Upper lobe of right lung (tissue), 1 donor: ENCODE results near the gene SLC4A3. TPM values are rescaled to one million over a fixed set of nuclear protein-coding genes. Genes with fewer than 3 reads are reported as not detected.

Experiments used
- ATAC-seq: fragments of 200-7000 bp; cut with Tn5 transposase; one replicate; pipeline ENCODE4 v1.9.1; 2020; ENCODE audit warnings: mild to moderate bottlenecking, moderate library complexity
- DNase-seq: peaks from one replicate; pipeline ENCODE4 v3.0.0-alpha.2; 2020
- H3K27ac ChIP-seq: fragments of 200-600 bp; one replicate; pipeline ENCODE4 v1.8.0; 2022
- H3K27me3 ChIP-seq: fragments of 200-600 bp; one replicate; pipeline ENCODE4 v1.8.0; 2022; ENCODE audit warnings: mild to moderate bottlenecking
- H3K36me3 ChIP-seq: fragments of 200-600 bp; one replicate; pipeline ENCODE4 v1.8.0; 2022
- H3K4me1 ChIP-seq: fragments of 200-600 bp; one replicate; pipeline ENCODE4 v1.8.0; 2022
- H3K4me3 ChIP-seq: fragments of 200-600 bp; one replicate; pipeline ENCODE4 v1.8.0; 2022; ENCODE audit warnings: mild to moderate bottlenecking
- H3K9me3 ChIP-seq: fragments of 200-600 bp; one replicate; pipeline ENCODE4 v1.8.0; 2022
- intact Hi-C: fragments of 100-400 bp; cut with DNase I; formaldehyde crosslinking; loops from one replicate; pipeline ENCODE4 v1.11.0; 2022
- total RNA-seq: library from RNA; stranded (reverse); fragmentation: NEBNext Ultra II Directional; extraction: Animal tissue kit (Norgen Biotek cat#: 25700); gene quantifications from one replicate; pipeline ENCODE4 v1.2.1, GENCODE V29; 2021
- TF ChIP-seq, protein P1 (sequence below): fragments of 200-600 bp; IDR thresholded peaks from one replicate; pipeline ENCODE4 v1.8.0; 2022; ENCODE audit warnings: antibody characterized with exemption
- donor health status: DM: no; HTN: yes; CAD: no; lungs with severe emphysema.

SLC4A3 gene
- total RNA-seq, 1 donor from 2014 or later, result 2.9 TPM

DNA sequence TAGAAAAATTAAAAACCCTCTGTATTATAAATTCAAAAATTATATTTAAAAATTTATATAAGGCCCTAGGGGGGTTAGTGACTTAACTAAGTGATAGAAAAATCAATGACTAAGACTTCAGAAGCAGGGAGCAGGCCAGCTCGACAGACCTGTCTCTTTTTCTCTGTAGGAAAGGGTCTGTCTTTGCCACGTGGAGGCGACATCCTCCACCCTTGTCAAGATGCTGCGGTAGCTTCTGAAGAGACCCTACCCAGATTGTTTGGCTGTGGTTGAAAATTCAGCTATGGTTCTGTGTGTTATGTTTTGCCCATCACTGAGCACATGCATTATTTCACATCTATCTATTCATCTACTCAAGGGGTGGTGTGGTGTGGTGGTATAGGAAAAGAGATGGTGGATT lies 8.2 kb upstream of the SLC4A3 start:
- H3K4me1 ChIP-seq, result no peaks in the 10 kb centered on the region
- no peak overlapping the region for H3K27ac ChIP-seq
- DNase-seq, result no peak
- H3K27me3 ChIP-seq, result no peaks in the 10 kb centered on the region
- TF ChIP-seq, protein P1, sequence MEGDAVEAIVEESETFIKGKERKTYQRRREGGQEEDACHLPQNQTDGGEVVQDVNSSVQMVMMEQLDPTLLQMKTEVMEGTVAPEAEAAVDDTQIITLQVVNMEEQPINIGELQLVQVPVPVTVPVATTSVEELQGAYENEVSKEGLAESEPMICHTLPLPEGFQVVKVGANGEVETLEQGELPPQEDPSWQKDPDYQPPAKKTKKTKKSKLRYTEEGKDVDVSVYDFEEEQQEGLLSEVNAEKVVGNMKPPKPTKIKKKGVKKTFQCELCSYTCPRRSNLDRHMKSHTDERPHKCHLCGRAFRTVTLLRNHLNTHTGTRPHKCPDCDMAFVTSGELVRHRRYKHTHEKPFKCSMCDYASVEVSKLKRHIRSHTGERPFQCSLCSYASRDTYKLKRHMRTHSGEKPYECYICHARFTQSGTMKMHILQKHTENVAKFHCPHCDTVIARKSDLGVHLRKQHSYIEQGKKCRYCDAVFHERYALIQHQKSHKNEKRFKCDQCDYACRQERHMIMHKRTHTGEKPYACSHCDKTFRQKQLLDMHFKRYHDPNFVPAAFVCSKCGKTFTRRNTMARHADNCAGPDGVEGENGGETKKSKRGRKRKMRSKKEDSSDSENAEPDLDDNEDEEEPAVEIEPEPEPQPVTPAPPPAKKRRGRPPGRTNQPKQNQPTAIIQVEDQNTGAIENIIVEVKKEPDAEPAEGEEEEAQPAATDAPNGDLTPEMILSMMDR, result no peak
- intact Hi-C loops, result no loop called here
- no peaks in the 10 kb centered on the region for H3K9me3 ChIP-seq
- H3K4me3 ChIP-seq, result no peak overlapping the region
- ATAC-seq, result no peak
- H3K36me3 ChIP-seq, result peaks cover 20% of the 10 kb centered on the region

DNA sequence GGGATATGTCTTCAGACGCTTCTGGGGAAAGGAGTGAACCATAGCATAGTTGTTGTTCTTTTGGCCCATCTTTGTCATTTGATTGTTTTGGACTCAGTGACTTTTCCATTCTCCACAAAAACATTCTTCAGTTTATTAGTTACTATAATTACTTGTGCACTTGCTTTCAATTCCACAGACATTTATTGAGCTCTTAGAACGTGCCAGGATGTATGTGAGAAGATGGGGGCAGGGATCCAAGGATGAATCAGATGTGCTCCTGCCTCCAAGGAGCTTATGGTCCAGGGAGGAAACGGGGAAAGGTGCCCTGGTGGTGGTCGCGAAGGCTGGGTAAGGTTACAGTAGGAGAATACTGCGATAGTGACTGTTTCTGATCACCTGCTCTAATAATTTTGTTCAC lies 6.9 kb upstream of the SLC4A3 start:
- intact Hi-C loops, result no loop called here
- TF ChIP-seq, protein P1, result no peak
- ATAC-seq (no peak), DNase-seq (no peak)
- no peaks in the 10 kb centered on the region for H3K4me1 ChIP-seq
- H3K36me3 ChIP-seq, result peaks cover 9% of the 10 kb centered on the region
- H3K27me3 ChIP-seq, result no peaks in the 10 kb centered on the region
- no peak overlapping the region for H3K4me3 ChIP-seq
- no peaks in the 10 kb centered on the region for H3K9me3 ChIP-seq
- H3K27ac ChIP-seq, result no peak overlapping the region

DNA sequence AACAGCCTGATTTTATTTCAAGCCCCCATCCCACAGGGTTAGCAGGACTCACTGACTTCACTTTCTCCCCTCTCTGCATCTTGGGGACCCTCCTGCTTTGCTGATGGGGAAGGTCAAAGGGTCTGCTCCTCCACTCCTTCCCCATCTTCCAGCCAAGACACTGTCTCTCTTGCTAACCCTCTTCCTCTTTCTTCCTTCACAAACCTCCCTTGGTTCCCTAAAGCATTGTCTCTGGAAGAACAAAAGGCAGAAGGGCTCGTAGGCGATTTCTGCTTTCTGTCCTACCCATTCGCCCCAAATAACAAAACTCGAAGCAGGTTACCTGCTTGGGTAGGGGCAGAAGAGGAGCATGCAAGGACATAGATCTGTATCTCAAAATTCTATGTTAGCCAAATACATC lies 5.5 kb upstream of the SLC4A3 start:
- H3K4me1 ChIP-seq, result no peaks in the 10 kb centered on the region
- no peak for ATAC-seq
- H3K9me3 ChIP-seq, result no peaks in the 10 kb centered on the region
- TF ChIP-seq, protein P1, result no peak
- DNase-seq, result no peak
- intact Hi-C loops, result no loop called here
- no peaks in the 10 kb centered on the region for H3K36me3 ChIP-seq
- H3K4me3 ChIP-seq, result no peak overlapping the region
- H3K27ac ChIP-seq, result no peak overlapping the region
- H3K27me3 ChIP-seq, result no peaks in the 10 kb centered on the region

DNA sequence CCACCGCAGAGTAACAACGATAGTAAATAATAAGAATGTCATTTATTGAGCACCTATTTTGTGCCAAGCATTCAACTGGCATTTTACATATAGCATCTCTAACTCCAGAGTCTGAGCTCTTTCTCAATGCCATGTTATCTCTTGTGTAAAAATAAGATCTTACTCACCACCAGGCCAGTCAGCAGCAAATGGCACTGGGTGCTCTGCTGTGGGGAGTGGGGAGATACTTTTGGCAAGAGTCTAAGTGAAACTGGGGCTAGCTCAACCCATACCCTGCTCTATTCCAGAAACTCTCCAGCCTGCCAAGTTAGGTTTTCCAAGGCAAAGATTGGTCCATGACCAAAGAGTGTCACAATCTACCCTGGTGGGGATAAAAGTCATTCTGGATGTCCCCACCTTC lies 5.0 kb upstream of the SLC4A3 start:
- no peak overlapping the region for H3K27ac ChIP-seq
- TF ChIP-seq, protein P1, result no peak
- intact Hi-C loops, result no loop called here
- no peaks in the 10 kb centered on the region for H3K27me3 ChIP-seq
- H3K4me1 ChIP-seq, result no peaks in the 10 kb centered on the region
- H3K36me3 ChIP-seq, result no peaks in the 10 kb centered on the region
- no peak overlapping the region for H3K4me3 ChIP-seq
- no peaks in the 10 kb centered on the region for H3K9me3 ChIP-seq
- no peak for DNase-seq
- ATAC-seq, result no peak

DNA sequence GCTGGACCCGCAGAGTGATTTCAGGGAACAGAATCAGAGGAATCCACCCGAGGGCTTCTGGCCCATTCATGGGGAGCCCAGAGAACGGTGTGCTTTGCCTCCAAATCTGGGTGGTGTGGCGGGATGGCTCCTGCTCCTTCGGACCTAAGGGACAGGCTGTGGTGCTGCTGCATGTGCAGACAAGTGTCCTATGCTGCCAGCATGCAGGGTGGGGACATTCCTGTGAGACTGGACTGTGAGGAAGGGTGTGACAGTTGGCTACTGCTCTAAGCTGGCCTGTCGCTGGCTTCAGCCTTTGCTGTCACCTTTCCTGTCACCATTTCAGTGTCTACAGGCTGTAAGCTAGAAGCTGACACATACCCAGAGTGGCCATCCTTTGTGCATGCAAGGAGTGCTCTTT lies 2.9 kb upstream of the SLC4A3 start:
- H3K9me3 ChIP-seq, result no peaks in the 10 kb centered on the region
- H3K27me3 ChIP-seq, result no peaks in the 10 kb centered on the region
- TF ChIP-seq, protein P1, result no peak
- H3K4me1 ChIP-seq, result no peaks in the 10 kb centered on the region
- no peak overlapping the region for H3K27ac ChIP-seq
- ATAC-seq (no peak), DNase-seq (no peak)
- no peaks in the 10 kb centered on the region for H3K36me3 ChIP-seq
- intact Hi-C loops, result no loop called here
- H3K4me3 ChIP-seq, result no peak overlapping the region

DNA sequence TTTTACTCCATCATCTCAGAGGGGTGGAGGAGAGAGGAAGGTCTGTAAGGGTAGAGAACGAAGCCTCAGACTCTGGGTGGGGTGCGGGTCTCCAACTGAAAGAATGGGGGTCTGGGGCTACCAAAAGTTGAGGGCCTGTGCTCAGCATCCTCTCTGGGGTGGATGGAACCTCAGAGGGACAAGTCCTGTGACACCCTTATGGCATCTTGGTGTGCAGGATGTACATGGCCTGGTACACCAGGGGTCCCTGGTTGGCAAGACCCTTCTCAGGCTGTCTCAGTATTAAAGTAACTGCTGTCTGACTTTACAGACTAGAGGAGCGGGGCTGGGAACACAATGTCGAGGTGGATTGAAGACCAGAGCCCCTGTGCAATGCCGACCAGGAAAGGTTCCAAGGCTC lies 2.3 kb upstream of the SLC4A3 start:
- H3K4me1 ChIP-seq, result no peaks in the 10 kb centered on the region
- H3K27ac ChIP-seq, result no peak overlapping the region
- intact Hi-C loops, result no loop called here
- no peak for ATAC-seq
- H3K4me3 ChIP-seq, result no peak overlapping the region
- no peaks in the 10 kb centered on the region for H3K27me3 ChIP-seq
- H3K36me3 ChIP-seq, result no peaks in the 10 kb centered on the region
- TF ChIP-seq, protein P1, result no peak
- H3K9me3 ChIP-seq, result no peaks in the 10 kb centered on the region
- no peak for DNase-seq
